T47D (cell line): Measurements from ENCODE around the gene UTS2R.
A peak's percentile ranks its signal among the peaks of the same experiment; 100 is the strongest.
"Not testable (repeated sequence)": the region's sequence is repeated elsewhere in the genome, so short reads cannot be mapped to it uniquely, and the experiment has no call there.

Experiments used
- DNase-seq, 2 experiments: peaks; one replicate each; pipeline versions ENCODE4 v3.0.0 to v3.0.0-alpha.2; 2011 to 2012; ENCODE audit warnings: low read depth in 1 of 2, low spot score in 1 of 2
- JUND ChIP-seq: IDR thresholded peaks from 2 replicates; pipeline ENCODE4 v1.6.1; 2012; ENCODE audit warnings: low read depth
- in situ Hi-C: cut with HindIII; loops from 2 replicates; pipeline ENCODE4 v1.10.0; 2016; ENCODE audit warnings: low sequenced_read_pairs, low pct_unique_long_range_greater_than_20kb

Gene UTS2R

DNA sequence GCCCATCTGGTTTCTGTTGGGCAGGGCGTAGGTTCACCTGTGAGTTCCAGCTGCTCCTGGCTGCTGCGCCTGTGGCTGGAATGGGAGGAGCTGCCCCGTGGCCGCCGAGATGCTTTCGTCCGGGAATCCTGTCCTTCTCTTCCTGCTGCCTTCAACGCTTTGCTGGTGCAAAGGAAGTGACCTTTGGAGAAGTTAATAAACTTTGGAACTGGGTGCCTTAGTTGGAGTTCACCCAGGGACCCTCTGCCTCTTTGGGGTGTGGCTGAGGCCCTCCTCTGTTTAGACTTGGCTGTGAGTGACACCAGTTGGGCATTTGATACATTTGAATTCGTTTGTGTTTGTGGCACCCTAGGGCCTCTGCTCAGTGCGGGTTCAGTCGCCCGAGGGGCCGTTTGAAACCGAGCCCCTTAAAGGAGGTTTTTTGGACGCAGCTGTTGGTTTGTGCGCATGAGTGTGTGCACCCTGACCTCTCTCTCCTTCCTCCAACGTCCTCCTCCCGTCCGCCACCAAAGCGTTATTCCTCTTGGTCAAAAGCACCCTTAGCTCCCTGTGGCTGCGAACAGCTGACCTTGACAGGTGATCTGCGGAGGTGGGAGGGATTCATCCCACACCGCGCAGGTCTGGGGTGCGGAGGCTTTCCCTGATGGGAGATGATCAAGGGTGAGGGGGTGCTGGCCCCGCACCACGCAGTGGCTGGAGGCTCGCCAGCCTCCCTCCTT is 29.0 kb upstream of the UTS2R start:
- in situ Hi-C loops, result loop anchor here (10.0 kb wide), 1 partner anchor 72 kb away; the partner anchor contains the start of genes HEXD and OGFOD3
- DNase-seq, result no peak
- no peak for TF ChIP-seq JUND

- in situ Hi-C loops, result loop anchor here (10.0 kb wide), 1 partner anchor 71 kb away; the partner anchor contains the start of genes HEXD and OGFOD3
- TF ChIP-seq JUND, result no peak
- peak in 1 of 2 experiments; percentile 86 for DNase-seq
These were observed 28.0 kb upstream of the UTS2R start for GRCh38 chr17:82343560-82343959.

GRCh38 chr17:82344175-82344907 is 27.2 kb upstream of the UTS2R start:
- in situ Hi-C loops, result loop anchor here (10.0 kb wide), 1 partner anchor 70 kb away; the partner anchor contains the start of genes HEXD and OGFOD3
- no peak for TF ChIP-seq JUND
- no peak for DNase-seq

DNA sequence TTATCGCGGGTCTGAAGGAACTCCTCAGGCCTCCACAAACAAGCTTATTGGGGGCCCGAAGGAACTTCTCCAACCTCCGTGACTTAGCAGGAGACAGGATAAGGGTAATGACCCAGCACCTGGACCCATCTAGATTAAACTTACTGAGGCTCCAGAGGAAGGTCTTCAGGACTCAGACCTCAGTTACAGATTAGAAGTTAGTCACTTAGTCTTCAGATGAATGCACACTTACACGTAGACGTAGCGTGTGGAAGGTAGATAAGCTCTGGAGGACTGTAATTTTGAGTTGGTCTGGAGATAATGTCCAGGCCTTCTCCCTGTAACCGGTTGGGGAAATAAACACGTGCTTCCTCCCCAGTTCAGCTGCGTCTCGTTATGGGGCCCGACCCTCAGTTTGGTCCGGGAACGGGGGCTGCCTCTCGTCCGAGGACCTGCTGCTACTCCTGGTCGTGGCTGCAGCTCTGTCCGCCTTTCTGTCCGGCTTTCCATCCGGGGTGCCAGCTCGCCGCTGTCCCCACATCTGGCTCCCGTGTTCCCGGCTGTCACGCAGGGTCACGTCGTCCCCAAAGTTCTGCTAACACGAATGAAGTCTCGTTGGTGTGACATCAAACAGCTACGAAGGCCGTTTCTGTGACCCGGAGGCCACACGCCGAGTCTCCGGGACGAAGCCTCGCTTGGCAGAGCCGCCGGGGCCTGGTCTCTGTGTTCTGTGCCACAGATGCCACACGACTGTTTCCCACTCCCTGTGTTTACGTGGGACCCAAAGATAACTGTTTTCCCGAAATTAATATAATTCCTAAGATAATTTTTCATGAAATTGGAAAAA is 26.2 kb upstream of the UTS2R start:
- DNase-seq, result no peak
- TF ChIP-seq JUND, result no peak
- in situ Hi-C loops, result loop anchor here (10.0 kb wide), 1 partner anchor 69 kb away; the partner anchor contains the start of genes HEXD and OGFOD3

DNA sequence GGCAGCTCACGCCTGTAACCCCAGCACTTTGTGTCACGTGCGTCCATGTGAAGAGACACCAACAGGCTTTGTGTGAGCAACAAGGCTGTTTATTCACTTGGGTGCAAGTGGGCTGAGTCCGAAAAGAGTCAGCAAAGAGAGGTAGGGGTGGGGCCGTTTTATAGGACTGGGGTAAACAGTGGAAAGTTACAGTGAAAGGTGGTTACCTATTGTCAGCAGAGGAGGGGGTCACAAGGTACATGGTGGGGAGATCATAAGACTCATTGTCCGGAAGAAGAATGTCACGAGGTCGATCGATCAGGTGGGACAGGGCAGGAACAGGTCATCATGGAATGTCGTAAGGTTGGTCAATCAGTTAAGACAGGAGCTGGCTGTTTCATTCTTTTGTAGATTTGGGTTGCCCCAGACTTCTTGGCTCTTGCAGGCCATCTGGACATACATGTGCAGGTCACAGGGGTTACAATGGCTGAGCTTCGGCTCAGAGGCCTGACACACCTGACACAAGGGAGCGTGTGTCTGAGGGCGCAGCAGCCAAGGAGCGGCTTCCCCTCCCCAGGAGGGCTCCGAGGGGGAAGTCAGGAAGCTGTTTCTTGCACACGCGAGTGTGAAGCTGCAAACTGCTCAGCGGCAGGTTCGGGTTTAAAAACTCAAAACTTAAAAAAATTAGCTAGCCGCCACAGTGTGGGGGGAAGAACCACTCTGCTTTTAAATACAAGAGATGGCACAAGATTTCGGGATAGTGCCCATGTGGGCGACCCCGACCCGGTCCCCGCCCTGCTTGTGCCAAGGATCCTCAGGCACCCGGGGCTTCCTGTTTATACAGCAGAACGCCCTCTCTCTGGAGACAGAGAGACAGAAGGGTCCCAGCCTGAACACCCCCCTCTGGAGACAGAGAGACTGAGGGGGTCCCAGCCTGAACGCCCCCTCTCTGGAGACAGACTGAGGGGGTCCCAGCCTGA is 24.9 kb upstream of the UTS2R start:
- TF ChIP-seq JUND, result no peak
- DNase-seq, result no peak
- in situ Hi-C loops, result loop anchor here (10.0 kb wide), 1 partner anchor 68 kb away; the partner anchor contains the start of genes HEXD and OGFOD3

DNA sequence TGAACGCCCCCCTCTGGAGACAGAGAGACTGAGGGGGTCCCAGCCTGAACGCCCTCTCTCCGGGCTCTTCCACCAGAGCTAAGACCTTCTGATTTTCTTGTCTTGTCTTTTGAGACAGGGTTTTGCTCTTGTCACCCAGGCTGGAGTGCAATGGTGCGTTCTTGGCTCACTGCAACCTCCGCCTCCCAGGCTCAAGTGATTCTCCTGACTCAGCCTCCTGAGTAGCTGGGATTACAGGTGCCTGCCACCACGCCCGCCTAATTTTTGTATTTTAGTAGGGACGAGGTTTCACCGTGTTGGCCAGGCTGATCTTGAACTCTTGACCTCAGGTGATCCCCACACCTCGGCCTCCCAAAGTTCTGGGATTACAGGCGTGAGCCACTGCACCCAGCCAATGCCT is 23.6 kb upstream of the UTS2R start:
- in situ Hi-C loops, result loop anchor here (10.0 kb wide), 1 partner anchor 67 kb away; the partner anchor contains the start of genes HEXD and OGFOD3

GRCh38 chr17:82348434-82348833 is 23.1 kb upstream of the UTS2R start:
- DNase-seq, result no peak
- no peak for TF ChIP-seq JUND
- in situ Hi-C loops, result loop anchor here (10.0 kb wide), 1 partner anchor 66 kb away; the partner anchor contains the start of genes HEXD and OGFOD3

More for the DNA sequence above, 23.6 kb upstream of the UTS2R start:
- DNase-seq, result not testable (repeated sequence)

- no peak for TF ChIP-seq JUND
- in situ Hi-C loops, result loop anchor here (10.0 kb wide), 1 partner anchor 66 kb away; the partner anchor contains the start of genes HEXD and OGFOD3
- DNase-seq, result no peak
These were observed 22.7 kb upstream of the UTS2R start for GRCh38 chr17:82348866-82349265.

DNA sequence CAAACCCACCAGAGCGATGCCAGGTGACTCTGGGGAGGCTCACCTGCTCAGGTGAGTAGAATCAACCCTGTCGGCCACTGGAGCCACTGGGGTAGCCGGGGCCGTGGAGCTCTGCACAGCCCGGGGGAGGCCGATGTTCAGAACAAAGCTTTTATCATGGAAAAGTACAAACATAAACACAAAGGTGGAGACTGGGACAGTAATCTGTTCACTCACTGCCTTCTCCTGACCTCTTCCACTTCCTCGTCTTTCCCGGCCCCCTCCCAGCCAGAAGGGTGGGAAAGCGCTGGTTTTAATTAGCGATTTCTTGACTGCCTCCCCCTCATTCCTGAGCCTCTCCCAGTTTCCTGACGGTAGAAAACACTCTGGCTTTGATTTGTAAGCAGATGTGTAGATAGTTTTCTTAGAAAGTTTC is 22.3 kb upstream of the UTS2R start:
- DNase-seq, result no peak
- no peak for TF ChIP-seq JUND
- in situ Hi-C loops, result loop anchor here (10.0 kb wide), 1 partner anchor 66 kb away; the partner anchor contains the start of genes HEXD and OGFOD3

GRCh38 chr17:82350182-82351030 is 21.2 kb upstream of the UTS2R start:
- in situ Hi-C loops, result no loop called here

More at GRCh38 chr17:82350182-82351030, 21.2 kb upstream of the UTS2R start:
- TF ChIP-seq JUND, result no peak
- peak in 1 of 2 experiments; percentile 56 for DNase-seq
